ENCODE results near the gene GLS. TPM values are rescaled to one million over a fixed set of nuclear protein-coding genes. Genes with fewer than 3 reads are reported as not detected.

GLS gene
- total RNA-seq, 1 experiment from 2014 or later = 97.4 TPM

DNA sequence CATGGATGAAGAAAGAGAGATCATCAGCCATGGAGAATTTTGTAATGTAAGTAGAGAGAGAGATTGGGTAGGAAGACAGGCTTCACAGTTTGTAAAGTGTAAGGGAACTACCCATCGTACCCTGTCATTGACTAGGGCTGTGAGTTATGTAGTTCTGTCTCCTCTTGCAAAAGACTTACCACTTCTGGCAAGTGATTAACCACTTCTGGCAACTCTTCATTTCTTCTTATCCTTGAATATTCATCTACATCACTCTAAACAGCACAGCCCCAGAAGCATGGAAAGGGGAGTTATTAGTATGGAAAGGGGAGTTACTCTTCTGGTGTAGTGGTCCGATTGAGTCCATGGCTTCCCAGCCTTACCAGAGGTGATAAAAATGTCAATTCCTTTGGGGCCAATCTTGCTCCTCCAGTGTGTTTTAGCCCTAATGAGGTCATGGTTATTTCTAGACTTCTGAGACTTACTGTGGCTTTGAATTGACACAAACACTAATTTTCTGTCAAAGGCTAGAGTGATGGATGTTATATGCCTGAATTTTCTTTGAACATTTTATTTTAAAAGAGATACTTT, 81.4 kb downstream of the GLS start:
- BruUV-seq (replicated peaks) = no TSS peak
- ATAC-seq = no peak
- TF ChIP-seq TCF7L2 (IDR thresholded peaks at IDR 0.05; ENCODE audit: borderline replicate concordance, extremely low read depth, insufficient read depth, insufficient read length) = no peak
- TF ChIP-seq EGR1 (IDR thresholded peaks at IDR 0.05; ENCODE audit: low read depth) = no peak
- no peak for TF ChIP-seq REST (IDR thresholded peaks at IDR 0.05; ENCODE audit: low read depth)
- no peak for TF ChIP-seq EZH2phosphoT487 (IDR thresholded peaks at IDR 0.05; ENCODE audit: borderline replicate concordance)
- TF ChIP-seq SP1 (IDR thresholded peaks at IDR 0.05; ENCODE audit: low read depth) = no peak
- no peak for TF ChIP-seq CBX3 (IDR thresholded peaks at IDR 0.05; ENCODE audit: low read depth)
- H3K36me3 ChIP-seq (ENCODE audit: control insufficient read depth in 1 of 2, insufficient read depth in 2 of 2, low read length in 2 of 2) = peaks cover 12 to 17% of the 10 kb centered on the region in 2 experiments; a peak in 3 of 4 replicates
- no peaks in the 10 kb centered on the region for H3K79me2 ChIP-seq (ENCODE audit: insufficient read depth, low read length)
- no peaks in the 10 kb centered on the region for H3K4me1 ChIP-seq (ENCODE audit: control insufficient read depth in 1 of 2, insufficient read depth in 2 of 2, low read length in 2 of 2)
- no peak overlapping the region for H3K9ac ChIP-seq (ENCODE audit: low read length)
- no peaks in the 10 kb centered on the region for H3K9me3 ChIP-seq (ENCODE audit: control insufficient read depth in 1 of 2, insufficient read depth in 1 of 2, low read depth in 1 of 2, low read length in 2 of 2)
- H4K20me1 ChIP-seq (ENCODE audit: insufficient read depth) = no peaks in the 10 kb centered on the region
- POLR2A ChIA-PET = no interaction called here
- CTCF ChIA-PET = no interaction called here
- no peak overlapping the region for H2AFZ ChIP-seq (ENCODE audit: low read depth, low read length, poor library complexity, severe bottlenecking)
- H3K4me2 ChIP-seq (ENCODE audit: low read length) = no peak overlapping the region
- intact Hi-C loops (cut with micrococcal nuclease) = no loop called here
- no peak overlapping the region for H3K27ac ChIP-seq (ENCODE audit: low read depth, low read length)
- H3K9me2 ChIP-seq (ENCODE audit: insufficient read depth) = no peaks in the 10 kb centered on the region
- RAD21 ChIA-PET (ENCODE audit: low non-redundant PET in 1 of 2, low total read pairs in 2 of 2, uncharacterized antibody in 2 of 2, unreplicated experiment in 2 of 2) = no interaction called here
- no peak for DNase-seq (ENCODE audit: low read depth, low spot score)
- H3K27me3 ChIP-seq (ENCODE audit: insufficient read depth, low read length) = no peaks in the 10 kb centered on the region
- no peak overlapping the region for H3K4me3 ChIP-seq (replicated peaks in 1 of 2; ENCODE audit: low read depth in 1 of 2, low read length in 2 of 2)

DNA sequence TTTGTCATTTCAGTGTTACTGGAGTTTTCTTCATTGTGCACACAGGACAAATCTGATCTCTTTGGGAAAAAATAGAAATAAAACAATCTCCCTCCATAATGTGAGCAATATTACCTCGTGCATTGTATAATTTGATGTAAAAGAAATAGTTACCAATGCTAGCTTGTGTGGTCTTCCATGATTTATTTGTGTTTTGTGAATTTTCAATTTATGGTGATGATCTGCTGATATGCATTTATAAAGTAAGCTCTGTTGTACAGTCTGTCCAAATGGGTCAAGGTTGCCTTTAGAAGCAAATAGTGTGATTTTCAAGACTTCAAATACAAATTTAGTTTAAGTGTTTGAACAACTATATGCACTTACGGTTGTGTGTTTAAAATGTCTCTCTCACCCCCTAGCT, 82.5 kb downstream of the GLS start:
- H3K4me3 ChIP-seq (replicated peaks in 1 of 2; ENCODE audit: low read depth in 1 of 2, low read length in 2 of 2) = no peak overlapping the region
- H3K4me1 ChIP-seq (ENCODE audit: control insufficient read depth in 1 of 2, insufficient read depth in 2 of 2, low read length in 2 of 2) = no peaks in the 10 kb centered on the region
- DNase-seq (ENCODE audit: low read depth, low spot score) (no peak), ATAC-seq (no peak)
- intact Hi-C loops (cut with micrococcal nuclease) = no loop called here
- H3K9me3 ChIP-seq (ENCODE audit: control insufficient read depth in 1 of 2, insufficient read depth in 1 of 2, low read depth in 1 of 2, low read length in 2 of 2) = no peaks in the 10 kb centered on the region
- ChIA-PET CTCF (no interaction called here), RAD21 (ENCODE audit: low non-redundant PET in 1 of 2, low total read pairs in 2 of 2, uncharacterized antibody in 2 of 2, unreplicated experiment in 2 of 2) (no interaction called here), POLR2A (no interaction called here)
- H2AFZ ChIP-seq (ENCODE audit: low read depth, low read length, poor library complexity, severe bottlenecking) = no peak overlapping the region
- peaks cover 12 to 19% of the 10 kb centered on the region in 2 experiments; a peak in 3 of 4 replicates for H3K36me3 ChIP-seq (ENCODE audit: control insufficient read depth in 1 of 2, insufficient read depth in 2 of 2, low read length in 2 of 2)
- BruUV-seq (replicated peaks) = no TSS peak
- no peak overlapping the region for H3K9ac ChIP-seq (ENCODE audit: low read length)
- no peaks in the 10 kb centered on the region for H3K9me2 ChIP-seq (ENCODE audit: insufficient read depth)
- H3K27me3 ChIP-seq (ENCODE audit: insufficient read depth, low read length) = no peaks in the 10 kb centered on the region
- H3K27ac ChIP-seq (ENCODE audit: low read depth, low read length) = no peak overlapping the region
- no peak overlapping the region for H3K4me2 ChIP-seq (ENCODE audit: low read length)
- no peaks in the 10 kb centered on the region for H3K79me2 ChIP-seq (ENCODE audit: insufficient read depth, low read length)
- H4K20me1 ChIP-seq (ENCODE audit: insufficient read depth) = no peaks in the 10 kb centered on the region
- TF ChIP-seq EGR1 (IDR thresholded peaks at IDR 0.05; ENCODE audit: low read depth) (no peak), EZH2 (IDR thresholded peaks at IDR 0.05) (no peak), POLR2AphosphoS5 (IDR thresholded peaks at IDR 0.05; ENCODE audit: low read depth, low read length) (no peak), CEBPB (IDR thresholded peaks at IDR 0.05; ENCODE audit: low read depth) (no peak), ZBTB33 (IDR thresholded peaks at IDR 0.05; ENCODE audit: extremely low read depth, insufficient replicate concordance, low read length) (no peak), ZNF274 (IDR thresholded peaks at IDR 0.05; ENCODE audit: low read depth, low read length) (no peak), SIN3A (IDR thresholded peaks at IDR 0.05; ENCODE audit: low read depth) (no peak), YY1 (IDR thresholded peaks at IDR 0.05; ENCODE audit: extremely low read depth, insufficient replicate concordance, low read depth, low read length) (no peak), JUND (IDR thresholded peaks at IDR 0.05) (no peak), ATF3 (IDR thresholded peaks at IDR 0.05) (no peak), SRF (IDR thresholded peaks at IDR 0.05; ENCODE audit: low read depth) (no peak), EZH2phosphoT487 (IDR thresholded peaks at IDR 0.05; ENCODE audit: borderline replicate concordance) (no peak)

Measured in HCT116 (cell line).